Panc1 (cell line): Measurements from ENCODE around the gene CBS.
"Not testable (repeated sequence)": the region's sequence is repeated elsewhere in the genome, so short reads cannot be mapped to it uniquely, and the experiment has no call there.

Source experiments
- CTCF ChIP-seq: fragments of 450-650 bp; IDR thresholded peaks from 2 replicates; pipeline ENCODE4 v1.5.1; 2017; ENCODE audit warnings: mild to moderate bottlenecking
- POLR2AphosphoS5 ChIP-seq: IDR thresholded peaks from 2 replicates; pipeline ENCODE4 v1.6.1; 2012; ENCODE audit warnings: mild to moderate bottlenecking, low read depth, low read length, moderate library complexity
- REST ChIP-seq, 2 experiments: IDR thresholded peaks; 2 replicates each; pipeline ENCODE4 v1.6.1; 2011 to 2012; ENCODE audit warnings: low read depth in 2 of 2, control low read depth in 1 of 2, low read length in 1 of 2, mild to moderate bottlenecking in 1 of 2, moderate library complexity in 1 of 2; ENCODE audit not compliant: insufficient read depth in 1 of 2
- SIN3A ChIP-seq: IDR thresholded peaks from 2 replicates; pipeline ENCODE4 v1.6.1; 2012; ENCODE audit warnings: low read depth, mild to moderate bottlenecking, low read length, moderate library complexity, borderline replicate concordance; ENCODE audit not compliant: insufficient read depth
- TCF7L2 ChIP-seq: IDR thresholded peaks from 2 replicates; pipeline ENCODE4 v1.6.1; 2011; ENCODE audit warnings: mild to moderate bottlenecking, low read depth, low read length, inconsistent platforms

DNA sequence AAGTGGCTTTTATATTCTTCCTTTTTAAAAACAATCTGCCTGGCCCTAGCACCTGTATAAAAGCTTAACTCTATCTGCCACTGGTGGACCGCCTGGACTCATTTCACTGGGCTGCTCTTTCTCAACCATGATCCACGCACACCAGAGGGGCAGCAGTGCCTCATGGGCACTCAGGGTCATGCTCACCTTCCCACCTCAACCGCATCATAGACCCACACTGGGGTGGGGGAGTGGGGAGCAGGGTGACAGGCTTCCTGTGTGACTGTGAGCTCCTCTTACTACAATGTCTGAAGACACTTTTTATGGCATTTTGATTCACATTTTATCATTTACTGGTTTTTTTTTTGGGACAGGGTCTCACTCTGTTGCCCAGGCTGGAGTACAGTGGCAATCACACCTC is 15.3 kb upstream of the CBS start:
- TF ChIP-seq POLR2AphosphoS5; SIN3A; CTCF; TCF7L2; REST (IDR thresholded peaks at IDR 0.05; ENCODE audit: insufficient read depth in 1 of 2, low read depth in 2 of 2, low read length in 1 of 2): not testable (repeated sequence)
